GM12874 (cell line): ENCODE results near the gene ADAM8.

Experiments used
- CTCF ChIP-seq: IDR thresholded peaks from 2 replicates; pipeline ENCODE4 v1.5.1; 2011; ENCODE audit warnings: low read depth, mild to moderate bottlenecking, control low read depth, low read length, moderate library complexity; ENCODE audit not compliant: insufficient read depth

Gene ADAM8

GRCh38 chr10:133278577-133279265 is 2.1 kb upstream of the ADAM8 start:
- no peak for TF ChIP-seq CTCF

- no peak for TF ChIP-seq CTCF
These were observed 1.4 kb upstream of the ADAM8 start for GRCh38 chr10:133277993-133278576.

GRCh38 chr10:133277277-133277992 is 767 bp upstream of the ADAM8 start:
- TF ChIP-seq CTCF, result no peak

- no peak for TF ChIP-seq CTCF
These were observed 601 bp downstream of the ADAM8 start for GRCh38 chr10:133276100-133276434.

- TF ChIP-seq CTCF, result peak; percentile 68
These were observed 980 bp downstream of the ADAM8 start for GRCh38 chr10:133275684-133276092.

- TF ChIP-seq CTCF, result no peak
These were observed 1.7 kb downstream of the ADAM8 start for GRCh38 chr10:133274751-133275683.
